ENCODE measurements around the gene PURA.

PURA gene

DNA sequence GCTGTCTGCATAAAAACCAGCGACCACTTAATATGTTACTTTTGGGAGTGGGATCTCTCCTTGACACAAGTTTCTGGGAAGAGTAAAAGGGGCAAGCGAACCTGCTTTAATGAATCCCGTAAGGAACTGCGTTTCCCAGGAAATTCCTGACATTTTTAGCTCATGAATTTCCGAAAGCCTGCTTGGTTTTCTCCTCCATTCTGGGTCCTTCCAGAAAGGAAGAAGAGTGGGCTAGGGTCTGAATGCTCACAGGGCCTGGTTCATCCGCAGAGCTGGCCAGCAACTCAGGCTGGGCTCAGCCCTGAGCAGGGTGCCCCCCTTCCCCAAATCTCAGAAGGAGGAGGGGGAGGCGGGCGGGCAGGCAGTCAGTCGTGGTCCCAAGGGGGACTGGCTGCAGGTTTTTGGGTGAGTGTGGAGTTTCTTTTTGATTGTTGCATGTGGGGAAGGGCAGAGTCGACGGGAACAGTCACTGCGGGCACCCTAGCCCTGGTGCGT lies 1.2 kb upstream of the PURA start:
- Histone ChIP-seq H3K4me1 (peaks cover 58% of the 10 kb centered on the region), H3K27me3 (ENCODE audit: low read depth) (no peaks in the 10 kb centered on the region), H3K4me3 (peak overlapping the region; percentile 69)

GRCh38 chr5:140113180-140113698 lies 670 bp upstream of the PURA start:
- no peaks in the 10 kb centered on the region for H3K27me3 ChIP-seq (ENCODE audit: low read depth)
- peak overlapping the region; percentile 69 for H3K4me3 ChIP-seq
- peak in 1 of 2 experiments; percentile 59 for DNase-seq (ENCODE audit: low spot score in 2 of 2)
- no peaks in the 10 kb centered on the region for H3K9me3 ChIP-seq
- 0 out of 2 replicates have a peak, but pooled peaks cover 6% of the 10 kb centered on the region for H3K36me3 ChIP-seq (replicated peaks)
- H3K4me1 ChIP-seq, result peaks cover 63% of the 10 kb centered on the region
- in situ Hi-C loops (cut with MboI; ENCODE audit: low sequenced_read_pairs), result no loop called here

More for the DNA sequence above, 1.2 kb upstream of the PURA start:
- no peak for DNase-seq (ENCODE audit: low spot score in 2 of 2)
- in situ Hi-C loops (cut with MboI; ENCODE audit: low sequenced_read_pairs), result no loop called here
- Histone ChIP-seq H3K36me3 (replicated peaks) (0 out of 2 replicates have a peak, but pooled peaks cover 6% of the 10 kb centered on the region), H3K9me3 (no peaks in the 10 kb centered on the region)

DNA sequence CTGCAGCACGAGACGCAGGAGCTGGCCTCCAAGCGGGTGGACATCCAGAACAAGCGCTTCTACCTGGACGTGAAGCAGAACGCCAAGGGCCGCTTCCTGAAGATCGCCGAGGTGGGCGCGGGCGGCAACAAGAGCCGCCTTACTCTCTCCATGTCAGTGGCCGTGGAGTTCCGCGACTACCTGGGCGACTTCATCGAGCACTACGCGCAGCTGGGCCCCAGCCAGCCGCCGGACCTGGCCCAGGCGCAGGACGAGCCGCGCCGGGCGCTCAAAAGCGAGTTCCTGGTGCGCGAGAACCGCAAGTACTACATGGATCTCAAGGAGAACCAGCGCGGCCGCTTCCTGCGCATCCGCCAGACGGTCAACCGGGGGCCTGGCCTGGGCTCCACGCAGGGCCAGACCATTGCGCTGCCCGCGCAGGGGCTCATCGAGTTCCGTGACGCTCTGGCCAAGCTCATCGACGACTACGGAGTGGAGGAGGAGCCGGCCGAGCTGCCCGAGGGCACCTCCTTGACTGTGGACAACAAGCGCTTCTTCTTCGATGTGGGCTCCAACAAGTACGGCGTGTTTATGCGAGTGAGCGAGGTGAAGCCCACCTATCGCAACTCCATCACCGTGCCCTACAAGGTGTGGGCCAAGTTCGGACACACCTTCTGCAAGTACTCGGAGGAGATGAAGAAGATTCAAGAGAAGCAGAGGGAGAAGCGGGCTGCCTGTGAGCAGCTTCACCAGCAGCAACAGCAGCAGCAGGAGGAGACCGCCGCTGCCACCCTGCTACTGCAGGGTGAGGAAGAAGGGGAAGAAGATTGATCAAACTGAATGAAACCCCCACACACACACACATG lies 654 bp downstream of the PURA start:
- peak in 1 of 2 experiments; percentile 64 for DNase-seq (ENCODE audit: low spot score in 2 of 2)
- H3K4me1 ChIP-seq, result peaks cover 68% of the 10 kb centered on the region
- H3K36me3 ChIP-seq (replicated peaks), result 0 out of 2 replicates have a peak, but pooled peaks cover 6% of the 10 kb centered on the region
- in situ Hi-C loops (cut with MboI; ENCODE audit: low sequenced_read_pairs), result no loop called here
- H3K4me3 ChIP-seq, result peak overlapping the region; percentile 69
- no peaks in the 10 kb centered on the region for H3K9me3 ChIP-seq
- no peaks in the 10 kb centered on the region for H3K27me3 ChIP-seq (ENCODE audit: low read depth)

DNA sequence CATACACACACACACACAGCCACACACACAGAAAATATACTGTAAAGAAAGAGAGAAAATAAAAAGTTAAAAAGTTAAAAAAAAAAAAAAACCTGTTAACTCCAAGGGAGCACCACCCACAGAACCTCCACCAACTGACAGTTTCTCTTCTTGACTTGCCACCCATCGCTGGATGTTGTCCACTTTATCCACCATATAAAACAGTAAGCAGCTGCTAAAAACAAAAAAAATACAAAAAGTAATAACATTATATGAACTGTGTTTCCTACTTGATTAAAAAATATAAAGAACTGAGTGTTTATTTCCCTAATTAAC lies 1.2 kb downstream of the PURA start:
- DNase-seq (ENCODE audit: low spot score in 2 of 2), result no peak
- H3K9me3 ChIP-seq, result no peaks in the 10 kb centered on the region
- H3K4me3 ChIP-seq, result peak overlapping the region; percentile 69
- H3K4me1 ChIP-seq, result peaks cover 62% of the 10 kb centered on the region
- in situ Hi-C loops (cut with MboI; ENCODE audit: low sequenced_read_pairs), result no loop called here
- no peaks in the 10 kb centered on the region for H3K27me3 ChIP-seq (ENCODE audit: low read depth)
- H3K36me3 ChIP-seq (replicated peaks), result 0 out of 2 replicates have a peak, but pooled peaks cover 6% of the 10 kb centered on the region

DNA sequence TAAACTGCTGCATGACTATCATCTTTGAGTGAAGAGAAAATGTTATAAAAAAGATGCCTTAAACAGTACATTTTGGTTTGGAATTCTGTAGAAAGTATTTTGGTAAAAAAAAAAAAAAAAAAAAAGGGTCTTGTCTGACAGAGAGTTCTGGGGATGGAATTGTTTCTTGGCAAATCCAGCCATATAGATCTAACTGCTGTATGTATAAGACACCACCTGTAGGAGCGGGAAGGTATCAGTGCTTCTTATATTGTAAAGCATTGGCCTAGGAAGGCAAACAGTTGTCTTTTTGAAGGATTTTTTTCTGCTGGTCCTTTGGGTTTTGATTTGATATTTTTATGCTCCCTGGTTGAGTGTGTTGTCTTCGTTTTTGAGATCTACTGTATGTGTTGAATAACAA lies 2.8 kb downstream of the PURA start:
- Histone ChIP-seq H3K27me3 (ENCODE audit: low read depth) (no peaks in the 10 kb centered on the region), H3K36me3 (replicated peaks) (0 out of 2 replicates have a peak, but pooled peaks cover 6% of the 10 kb centered on the region), H3K9me3 (no peaks in the 10 kb centered on the region), H3K4me1 (peaks cover 48% of the 10 kb centered on the region), H3K4me3 (peak overlapping the region; percentile 69)
- in situ Hi-C loops (cut with MboI; ENCODE audit: low sequenced_read_pairs), result no loop called here
- no peak for DNase-seq (ENCODE audit: low spot score in 2 of 2)

DNA sequence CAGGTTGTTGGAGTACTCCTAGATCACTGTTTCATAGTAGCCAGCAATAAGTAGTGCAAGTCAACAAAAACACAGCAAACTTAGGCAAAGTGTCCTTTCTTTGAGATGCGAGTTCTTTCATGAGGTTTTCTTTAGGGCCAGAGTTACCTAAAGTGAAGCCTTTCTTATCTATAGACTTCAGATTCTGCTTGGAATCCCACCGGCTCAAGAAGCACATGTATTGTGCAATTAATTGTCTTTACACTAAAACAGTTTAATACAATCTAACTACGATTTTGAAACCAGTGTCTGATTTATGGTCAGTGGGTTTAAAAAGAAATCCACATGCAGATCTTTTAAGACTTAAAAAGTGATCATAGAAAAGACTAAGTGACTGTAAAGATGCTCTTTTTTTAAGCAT lies 3.6 kb downstream of the PURA start:
- H3K36me3 ChIP-seq (replicated peaks), result 0 out of 2 replicates have a peak, but pooled peaks cover 6% of the 10 kb centered on the region
- DNase-seq (ENCODE audit: low spot score in 2 of 2), result no peak
- peak overlapping the region; percentile 69 for H3K4me3 ChIP-seq
- H3K9me3 ChIP-seq, result no peaks in the 10 kb centered on the region
- H3K27me3 ChIP-seq (ENCODE audit: low read depth), result no peaks in the 10 kb centered on the region
- in situ Hi-C loops (cut with MboI; ENCODE audit: low sequenced_read_pairs), result no loop called here
- peaks cover 40% of the 10 kb centered on the region for H3K4me1 ChIP-seq

DNA sequence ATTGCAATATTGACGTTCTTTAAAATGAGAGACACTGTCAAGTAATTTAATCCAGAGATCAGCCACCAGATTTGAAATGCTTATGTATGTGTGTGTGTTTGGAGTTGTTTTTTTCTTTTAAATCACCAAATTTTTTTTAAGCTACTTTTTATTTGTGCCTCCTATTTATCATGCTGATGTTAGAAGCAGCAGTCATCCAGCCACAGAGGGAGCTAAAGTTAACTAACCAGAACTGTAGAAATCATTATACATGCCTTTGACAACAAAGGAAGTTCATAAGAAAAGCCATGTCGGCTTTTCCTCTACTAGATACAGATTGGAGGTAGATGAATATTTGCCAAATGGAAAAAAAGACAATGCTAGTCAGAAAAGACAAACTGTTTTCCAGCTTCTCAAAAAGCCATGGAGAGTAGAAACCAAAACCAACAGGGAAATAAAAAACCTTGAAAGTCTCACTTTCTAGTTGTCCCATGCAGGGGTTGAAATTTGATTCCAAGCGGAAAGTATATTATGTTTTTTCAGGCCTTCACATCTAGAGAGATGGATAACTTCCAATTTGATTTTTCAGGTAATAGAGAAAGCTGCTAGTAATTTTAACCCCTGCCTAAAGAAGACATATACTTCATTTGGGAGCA lies 4.5 kb downstream of the PURA start:
- peak; percentile 20 to 57 for DNase-seq (ENCODE audit: low spot score in 2 of 2)
- Histone ChIP-seq H3K27me3 (ENCODE audit: low read depth) (no peaks in the 10 kb centered on the region), H3K36me3 (replicated peaks) (0 out of 2 replicates have a peak, but pooled peaks cover 6% of the 10 kb centered on the region), H3K4me3 (no peak overlapping the region), H3K4me1 (peaks cover 45% of the 10 kb centered on the region), H3K9me3 (no peaks in the 10 kb centered on the region)
- in situ Hi-C loops (cut with MboI; ENCODE audit: low sequenced_read_pairs), result no loop called here

DNA sequence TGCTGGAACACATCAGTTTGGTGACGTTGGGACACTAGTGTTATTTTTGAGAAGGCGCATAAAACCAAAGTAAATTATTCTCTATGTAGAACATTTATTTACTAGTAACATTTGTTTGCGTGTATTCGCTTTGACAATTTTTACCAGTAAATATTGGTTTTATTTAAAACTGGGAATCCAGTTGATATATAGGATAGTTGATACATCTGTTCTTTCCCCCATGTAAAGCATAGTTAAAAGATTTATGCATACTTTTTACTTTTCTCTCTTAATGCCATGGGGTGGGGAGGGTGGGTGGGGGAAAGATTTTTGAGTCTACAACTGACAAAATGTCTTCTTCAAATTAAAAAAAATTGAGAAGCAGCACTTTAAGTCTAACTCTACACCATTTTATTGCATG lies 11.7 kb downstream of the PURA start, which contains the start of gene IGIP:
TSS of gene IGIP (plus strand) at position 301 of the 400 bp plus-strand sequence. CDS start 2,540 bp downstream, outside the sequence.
- in situ Hi-C loops (cut with MboI; ENCODE audit: low sequenced_read_pairs), result no loop called here
- H3K4me1 ChIP-seq, result peaks cover 12% of the 10 kb centered on the region
- H3K36me3 ChIP-seq (replicated peaks), result no peaks in the 10 kb centered on the region

GRCh38 chr5:140126315-140127012 lies 12.6 kb downstream of the PURA start:
- Histone ChIP-seq H3K27me3 (ENCODE audit: low read depth) (no peaks in the 10 kb centered on the region), H3K9me3 (no peaks in the 10 kb centered on the region), H3K4me3 (no peak overlapping the region), H3K4me1 (peaks cover 12% of the 10 kb centered on the region), H3K36me3 (replicated peaks) (no peaks in the 10 kb centered on the region)
- in situ Hi-C loops (cut with MboI; ENCODE audit: low sequenced_read_pairs), result no loop called here
- DNase-seq (ENCODE audit: low spot score in 2 of 2), result no peak

More for the DNA sequence above, 11.7 kb downstream of the PURA start, which contains the start of gene IGIP:
- Histone ChIP-seq H3K4me3 (no peak within 1 kb of the TSS), H3K27me3 (ENCODE audit: low read depth) (no peaks in the 10 kb centered on the region), H3K9me3 (no peaks in the 10 kb centered on the region)
- no peak for DNase-seq (ENCODE audit: low spot score in 2 of 2)

GRCh38 chr5:140128376-140128775 lies 14.5 kb downstream of the PURA start:
- no peak for DNase-seq (ENCODE audit: low spot score in 2 of 2)
- no peak overlapping the region for H3K4me3 ChIP-seq
- in situ Hi-C loops (cut with MboI; ENCODE audit: low sequenced_read_pairs), result no loop called here
- H3K9me3 ChIP-seq, result no peaks in the 10 kb centered on the region
- no peaks in the 10 kb centered on the region for H3K36me3 ChIP-seq (replicated peaks)
- peaks cover 4% of the 10 kb centered on the region for H3K4me1 ChIP-seq
- H3K27me3 ChIP-seq (ENCODE audit: low read depth), result no peaks in the 10 kb centered on the region

- Histone ChIP-seq H3K4me3 (no peak overlapping the region), H3K27me3 (ENCODE audit: low read depth) (no peaks in the 10 kb centered on the region), H3K9me3 (no peaks in the 10 kb centered on the region), H3K4me1 (no peaks in the 10 kb centered on the region), H3K36me3 (replicated peaks) (no peaks in the 10 kb centered on the region)
- DNase-seq (ENCODE audit: low spot score in 2 of 2), result no peak
- in situ Hi-C loops (cut with MboI; ENCODE audit: low sequenced_read_pairs), result no loop called here
Observed at GRCh38 chr5:140130949-140131733, 17.2 kb downstream of the PURA start.

GRCh38 chr5:140131967-140132409 lies 18.1 kb downstream of the PURA start:
- Histone ChIP-seq H3K4me1 (no peaks in the 10 kb centered on the region), H3K9me3 (no peaks in the 10 kb centered on the region), H3K36me3 (replicated peaks) (no peaks in the 10 kb centered on the region), H3K4me3 (no peak overlapping the region), H3K27me3 (ENCODE audit: low read depth) (no peaks in the 10 kb centered on the region)
- in situ Hi-C loops (cut with MboI; ENCODE audit: low sequenced_read_pairs), result no loop called here
- no peak for DNase-seq (ENCODE audit: low spot score in 2 of 2)
